ENCODE data around the gene NACC1.

Gene NACC1

GRCh38 chr19:13117772-13118423, at the start of gene NACC1:
Gene NACC1, plus strand, starts transcription at chr19:13118264. Its CDS starts 16,944 bp downstream, at chr19:13135208.
- TF ChIP-seq, protein P1, sequence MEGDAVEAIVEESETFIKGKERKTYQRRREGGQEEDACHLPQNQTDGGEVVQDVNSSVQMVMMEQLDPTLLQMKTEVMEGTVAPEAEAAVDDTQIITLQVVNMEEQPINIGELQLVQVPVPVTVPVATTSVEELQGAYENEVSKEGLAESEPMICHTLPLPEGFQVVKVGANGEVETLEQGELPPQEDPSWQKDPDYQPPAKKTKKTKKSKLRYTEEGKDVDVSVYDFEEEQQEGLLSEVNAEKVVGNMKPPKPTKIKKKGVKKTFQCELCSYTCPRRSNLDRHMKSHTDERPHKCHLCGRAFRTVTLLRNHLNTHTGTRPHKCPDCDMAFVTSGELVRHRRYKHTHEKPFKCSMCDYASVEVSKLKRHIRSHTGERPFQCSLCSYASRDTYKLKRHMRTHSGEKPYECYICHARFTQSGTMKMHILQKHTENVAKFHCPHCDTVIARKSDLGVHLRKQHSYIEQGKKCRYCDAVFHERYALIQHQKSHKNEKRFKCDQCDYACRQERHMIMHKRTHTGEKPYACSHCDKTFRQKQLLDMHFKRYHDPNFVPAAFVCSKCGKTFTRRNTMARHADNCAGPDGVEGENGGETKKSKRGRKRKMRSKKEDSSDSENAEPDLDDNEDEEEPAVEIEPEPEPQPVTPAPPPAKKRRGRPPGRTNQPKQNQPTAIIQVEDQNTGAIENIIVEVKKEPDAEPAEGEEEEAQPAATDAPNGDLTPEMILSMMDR (conservative IDR thresholded peaks at IDR 0.05; ENCODE audit: control insufficient read depth, insufficient read depth, low read depth, low read length) = no peak
- peak within 1 kb of the TSS; percentile 98 for H3K4me3 ChIP-seq (ENCODE audit: control insufficient read depth, low read depth, low read length)
- peak; percentile 82 for DNase-seq (ENCODE audit: low read depth)

- TF ChIP-seq, protein P1 (conservative IDR thresholded peaks at IDR 0.05; ENCODE audit: control insufficient read depth, insufficient read depth, low read depth, low read length) = no peak
- no peak overlapping the region for H3K4me3 ChIP-seq (ENCODE audit: control insufficient read depth, low read depth, low read length)
These were observed 48.4 kb upstream of the NACC1 start for GRCh38 chr19:13069415-13070359.

DNA sequence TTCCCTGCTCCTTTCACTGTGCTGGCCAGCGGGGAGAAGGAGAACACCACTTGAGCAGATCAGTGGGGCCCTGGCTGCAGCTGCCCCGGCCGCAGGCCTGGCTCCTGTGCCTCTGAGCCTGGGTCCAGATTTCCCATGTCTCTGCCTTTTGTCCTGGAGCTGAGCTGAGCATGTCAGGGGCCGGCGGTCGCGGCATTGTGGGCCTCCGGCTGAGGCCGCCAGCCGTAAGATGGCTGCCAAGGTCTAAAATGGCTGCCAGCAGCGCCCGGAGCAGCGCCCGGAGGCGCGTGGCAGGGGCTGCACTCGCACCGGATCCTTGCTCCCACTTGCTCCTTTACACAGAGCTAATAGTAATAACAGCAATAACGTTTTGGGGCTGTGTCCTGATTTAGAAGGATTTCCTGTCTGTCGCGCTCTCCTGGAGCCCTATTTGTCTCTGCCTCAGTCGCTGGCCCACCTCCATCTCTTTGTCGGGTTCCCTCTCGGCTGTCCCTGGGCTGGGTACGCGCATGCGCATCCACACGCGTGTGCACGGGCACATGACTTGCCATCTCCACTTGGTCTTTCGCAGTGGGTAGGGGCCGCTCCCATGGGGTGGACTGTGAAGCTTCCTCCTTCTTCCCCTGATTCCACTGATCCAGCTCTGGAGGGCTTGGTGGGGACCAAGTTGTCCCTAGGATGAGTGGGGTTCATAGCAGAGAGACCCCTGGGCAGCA, 47.5 kb upstream of the NACC1 start:
- DNase-seq (ENCODE audit: low read depth) = no peak
- TF ChIP-seq, protein P1 (conservative IDR thresholded peaks at IDR 0.05; ENCODE audit: control insufficient read depth, insufficient read depth, low read depth, low read length) = no peak

More at GRCh38 chr19:13069415-13070359, 48.4 kb upstream of the NACC1 start:
- no peak for DNase-seq (ENCODE audit: low read depth)

DNA sequence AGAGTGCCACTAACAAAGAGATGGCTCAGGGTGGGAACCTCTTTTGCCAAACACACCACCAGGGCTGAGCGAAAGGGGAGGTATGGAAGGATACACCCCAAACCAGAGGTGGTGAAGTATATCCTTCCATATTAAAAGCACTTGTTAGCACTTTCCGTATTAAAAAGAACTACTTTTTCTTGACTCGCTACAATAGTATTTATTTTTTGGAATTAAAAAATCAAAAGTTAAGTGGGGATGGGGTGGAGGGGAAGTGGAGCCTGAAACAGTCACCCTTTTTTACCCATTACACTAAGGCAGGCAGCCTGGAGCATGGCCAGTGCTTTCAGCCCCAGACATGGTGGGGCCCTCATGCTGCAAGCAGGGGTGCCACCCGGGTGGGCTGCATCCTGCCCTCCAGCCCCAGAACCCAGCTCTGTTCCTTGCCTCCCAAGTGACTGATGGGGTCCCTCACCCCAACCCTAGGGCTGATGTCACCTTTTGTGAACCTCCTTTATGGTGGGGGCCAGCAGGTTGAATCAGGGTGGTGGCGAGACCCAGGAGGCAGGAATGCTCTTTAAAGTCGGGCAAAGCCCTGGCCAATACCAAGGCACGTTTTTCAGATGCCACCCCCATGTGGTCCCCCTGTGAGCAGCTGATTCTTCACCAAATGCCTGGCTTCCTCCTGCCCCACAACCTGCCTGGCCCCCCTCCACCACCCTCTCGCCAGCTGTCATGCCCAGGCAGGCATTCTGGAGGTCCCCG, 46.4 kb upstream of the NACC1 start:
- no peak for DNase-seq (ENCODE audit: low read depth)
- no peak overlapping the region for H3K4me3 ChIP-seq (ENCODE audit: control insufficient read depth, low read depth, low read length)
- TF ChIP-seq, protein P1 (conservative IDR thresholded peaks at IDR 0.05; ENCODE audit: control insufficient read depth, insufficient read depth, low read depth, low read length) = no peak

More for the DNA sequence above, 47.5 kb upstream of the NACC1 start:
- no peak overlapping the region for H3K4me3 ChIP-seq (ENCODE audit: control insufficient read depth, low read depth, low read length)

DNA sequence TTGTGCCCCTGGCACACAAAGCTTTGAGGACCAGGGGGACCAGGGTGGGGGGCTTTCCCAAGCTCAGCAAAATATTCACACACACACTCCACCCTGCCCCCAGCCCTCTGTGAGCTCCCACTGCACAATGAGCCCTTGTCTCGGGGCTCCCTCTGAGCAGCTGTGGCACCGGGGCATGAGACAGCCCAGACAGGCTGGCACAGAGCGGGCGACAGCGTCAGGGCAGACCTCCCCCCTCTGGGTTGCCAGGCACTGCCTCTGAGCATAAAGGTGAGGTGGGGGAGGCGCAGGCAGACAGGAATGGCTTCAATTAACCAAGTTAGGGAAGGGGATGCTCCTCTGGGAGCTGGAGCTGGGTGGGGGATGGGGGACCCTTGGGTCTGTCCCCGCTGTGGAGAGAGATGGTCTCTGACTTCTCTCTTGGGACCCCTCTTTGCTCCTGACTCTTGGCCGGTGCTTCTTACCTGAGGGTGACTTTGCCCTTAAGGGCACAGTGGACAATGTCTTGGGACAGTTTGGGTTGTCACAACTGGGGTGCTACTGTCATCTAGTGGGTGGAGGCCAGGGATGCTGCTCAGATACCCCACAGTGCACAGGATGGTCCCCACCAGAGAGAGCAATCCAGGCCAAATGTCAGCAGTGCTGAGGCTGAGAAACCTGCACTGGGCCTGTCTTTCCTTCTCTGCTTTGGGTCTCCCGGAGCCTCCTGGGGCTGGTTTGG, 45.7 kb upstream of the NACC1 start:
- H3K4me3 ChIP-seq (ENCODE audit: control insufficient read depth, low read depth, low read length) = no peak overlapping the region
- TF ChIP-seq, protein P1 (conservative IDR thresholded peaks at IDR 0.05; ENCODE audit: control insufficient read depth, insufficient read depth, low read depth, low read length) = no peak
- DNase-seq (ENCODE audit: low read depth) = no peak
